Measurements from ENCODE around the gene SCARB1.

SCARB1 gene

GRCh38 chr12:124861898-124862676 lies 1.6 kb downstream of the SCARB1 start:
- no peak for DNase-seq

GRCh38 chr12:124861492-124861891 lies 2.2 kb downstream of the SCARB1 start:
- no peak for DNase-seq

GRCh38 chr12:124857921-124858461 lies 5.7 kb downstream of the SCARB1 start:
- DNase-seq, result no peak

GRCh38 chr12:124856842-124857178 lies 6.9 kb downstream of the SCARB1 start:
- DNase-seq, result no peak

- DNase-seq, result no peak
These were observed 7.4 kb downstream of the SCARB1 start for GRCh38 chr12:124856132-124856841.

GRCh38 chr12:124855275-124855957 lies 8.2 kb downstream of the SCARB1 start:
- no peak for DNase-seq

GRCh38 chr12:124854637-124855184 lies 9.0 kb downstream of the SCARB1 start:
- no peak for DNase-seq

GRCh38 chr12:124853781-124854636 lies 9.7 kb downstream of the SCARB1 start:
- DNase-seq, result no peak

- no peak for DNase-seq
These were observed 10.7 kb downstream of the SCARB1 start for GRCh38 chr12:124852911-124853427.

- DNase-seq, result no peak
These were observed 11.3 kb downstream of the SCARB1 start for GRCh38 chr12:124852329-124852831.

- DNase-seq, result no peak
These were observed 12.3 kb downstream of the SCARB1 start for GRCh38 chr12:124851342-124851741.

GRCh38 chr12:124849382-124849781 lies 14.3 kb downstream of the SCARB1 start:
- no peak for DNase-seq

GRCh38 chr12:124848621-124849380 lies 14.9 kb downstream of the SCARB1 start:
- no peak for DNase-seq

- no peak for DNase-seq
These were observed 16.3 kb downstream of the SCARB1 start for GRCh38 chr12:124847113-124848074.

GRCh38 chr12:124844411-124845397 lies 19.0 kb downstream of the SCARB1 start:
- DNase-seq, result no peak

GRCh38 chr12:124842800-124843510 lies 20.7 kb downstream of the SCARB1 start:
- no peak for DNase-seq

GRCh38 chr12:124842073-124842749 lies 21.5 kb downstream of the SCARB1 start:
- no peak for DNase-seq
